IPS-NIHi11 (cell line): ENCODE data around the gene ACSL5.
"Not testable (repeated sequence)": the region's sequence is repeated elsewhere in the genome, so short reads cannot be mapped to it uniquely, and the experiment has no call there.

Experiments
- DNase-seq: peaks from one replicate; pipeline ENCODE4 v3.0.0; 2012; ENCODE audit warnings: mixed read lengths, low spot score

ACSL5 gene

GRCh38 chr10:112421731-112422130 lies 47.8 kb downstream of the ACSL5 start:
- DNase-seq = no peak

- DNase-seq = no peak
Observed at GRCh38 chr10:112424651-112425050, 50.7 kb downstream of the ACSL5 start.

- DNase-seq = no peak
Observed at GRCh38 chr10:112426111-112426510, 52.2 kb downstream of the ACSL5 start.

- no peak for DNase-seq
Observed at GRCh38 chr10:112429147-112429546, 55.2 kb downstream of the ACSL5 start.

GRCh38 chr10:112429654-112430230 lies 55.8 kb downstream of the ACSL5 start:
- DNase-seq = no peak

GRCh38 chr10:112433136-112433535 lies 59.2 kb downstream of the ACSL5 start:
- no peak for DNase-seq

- DNase-seq = no peak
Observed at GRCh38 chr10:112434988-112435619, 61.2 kb downstream of the ACSL5 start.

- no peak for DNase-seq
Observed at GRCh38 chr10:112438356-112438755, 64.4 kb downstream of the ACSL5 start.

GRCh38 chr10:112441520-112441919 lies 67.6 kb downstream of the ACSL5 start:
- no peak for DNase-seq

GRCh38 chr10:112442063-112442462 lies 68.1 kb downstream of the ACSL5 start:
- DNase-seq = no peak

GRCh38 chr10:112446055-112446854 lies 72.3 kb downstream of the ACSL5 start:
- DNase-seq = no peak

- peak; percentile 85 for DNase-seq
Observed at GRCh38 chr10:112446855-112447619, 73.1 kb downstream of the ACSL5 start, which contains the start of the genes VTI1A and ZDHHC6. Gene VTI1A, plus strand, starts transcription at chr10:112447215. Its CDS starts 159 bp downstream, at chr10:112447374. Gene ZDHHC6, minus strand, starts transcription at chr10:112446914. Its CDS starts 1,478 bp downstream, at chr10:112445436.

GRCh38 chr10:112447620-112447928 lies 73.7 kb downstream of the ACSL5 start:
- no peak for DNase-seq

GRCh38 chr10:112448888-112449287 lies 75.0 kb downstream of the ACSL5 start:
- DNase-seq = no peak

GRCh38 chr10:112454910-112455779 lies 81.2 kb downstream of the ACSL5 start:
- no peak for DNase-seq

- DNase-seq = no peak
Observed at GRCh38 chr10:112456533-112456932, 82.6 kb downstream of the ACSL5 start.

GRCh38 chr10:112460366-112460765 lies 86.5 kb downstream of the ACSL5 start:
- DNase-seq = no peak

- no peak for DNase-seq
Observed at GRCh38 chr10:112461029-112461887, 87.3 kb downstream of the ACSL5 start.

GRCh38 chr10:112464074-112464473 lies 90.2 kb downstream of the ACSL5 start:
- not testable (repeated sequence) for DNase-seq

GRCh38 chr10:112465299-112465883 lies 91.5 kb downstream of the ACSL5 start:
- DNase-seq = no peak
